HL-60 (cell line): ENCODE results near the gene PARD3.

Experiments
- CTCF ChIP-seq: IDR thresholded peaks from one replicate; pipeline ENCODE4 v1.5.1; 2011; ENCODE audit warnings: low read length, control low read depth, inconsistent platforms; ENCODE audit not compliant: insufficient read depth
- GABPA ChIP-seq: IDR thresholded peaks from 2 replicates; pipeline ENCODE4 v1.6.1; 2012; ENCODE audit warnings: low read depth
- POLR2AphosphoS5 ChIP-seq: IDR thresholded peaks from 2 replicates; pipeline ENCODE4 v1.6.1; 2012; ENCODE audit warnings: low read depth
- REST ChIP-seq: IDR thresholded peaks from 2 replicates; pipeline ENCODE4 v1.6.1; 2012; ENCODE audit warnings: low read depth; ENCODE audit not compliant: insufficient replicate concordance
- SPI1 ChIP-seq: IDR thresholded peaks from 2 replicates; pipeline ENCODE4 v1.6.1; 2012; ENCODE audit warnings: low read depth, mild to moderate bottlenecking, borderline replicate concordance

GRCh38 chr10:34480345-34480744, 334.8 kb downstream of the PARD3 start:
- TF ChIP-seq CTCF (no peak), REST (no peak), GABPA (no peak), POLR2AphosphoS5 (no peak), SPI1 (no peak)
